Stimulated activated CD8-positive, alpha-beta memory T cell treated with anti-CD3 and anti-CD28 coated beads, Interleukin-15, amount 100 ng/mL, for 24 hours (primary cell): ENCODE results near the gene OR7A17.

ENCODE experiments used
- DNase-seq: peaks from one replicate; pipeline ENCODE4 v3.0.0-alpha.2; 2020; ENCODE audit warnings: low read depth

The OR7A17 gene

GRCh38 chr19:14886032-14886431, at the start of gene OR7A17:
Gene OR7A17, minus strand, starts transcription at chr19:14886132. Its CDS starts 4,777 bp downstream, at chr19:14881355.
- DNase-seq: no peak

GRCh38 chr19:14933506-14933905, 47.6 kb upstream of the OR7A17 start:
- DNase-seq: no peak

GRCh38 chr19:14916848-14917247, 30.9 kb upstream of the OR7A17 start:
- DNase-seq: no peak

GRCh38 chr19:14915116-14915515, 29.2 kb upstream of the OR7A17 start:
- DNase-seq: no peak

- DNase-seq: no peak
Observed at GRCh38 chr19:14906711-14907110, 20.8 kb upstream of the OR7A17 start.

- DNase-seq: no peak
Observed at GRCh38 chr19:14901675-14902260, 15.8 kb upstream of the OR7A17 start.

- DNase-seq: no peak
Observed at GRCh38 chr19:14890643-14891379, 4.9 kb upstream of the OR7A17 start.

GRCh38 chr19:14889994-14890642, 4.2 kb upstream of the OR7A17 start:
- no peak for DNase-seq

- DNase-seq: no peak
Observed at GRCh38 chr19:14871619-14872230, 14.2 kb downstream of the OR7A17 start.

GRCh38 chr19:14868497-14868896, 17.4 kb downstream of the OR7A17 start:
- DNase-seq: no peak

- DNase-seq: no peak
Observed at GRCh38 chr19:14848822-14849221, 37.1 kb downstream of the OR7A17 start, which contains the start of gene OR7A10. Gene OR7A10, minus strand, starts transcription at chr19:14848922. Its CDS starts 7,045 bp downstream, at chr19:14841877.

GRCh38 chr19:14843578-14843977, 42.4 kb downstream of the OR7A17 start:
- no peak for DNase-seq

- no peak for DNase-seq
Observed at GRCh38 chr19:14843169-14843568, 42.8 kb downstream of the OR7A17 start.

- DNase-seq: no peak
Observed at GRCh38 chr19:14840206-14840605, 45.7 kb downstream of the OR7A17 start.

- DNase-seq: no peak
Observed at GRCh38 chr19:14837391-14837790, 48.5 kb downstream of the OR7A17 start.

- DNase-seq: no peak
Observed at GRCh38 chr19:14835011-14835410, 50.9 kb downstream of the OR7A17 start, which contains the start of the genes OR7A5 and OR7C1. Gene OR7A5, minus strand, starts transcription at chr19:14835185. Its CDS starts 6,944 bp downstream, at chr19:14828241. Gene OR7C1, minus strand, starts transcription at chr19:14835185. Its CDS starts 35,049 bp downstream, at chr19:14800136.

- DNase-seq: no peak
Observed at GRCh38 chr19:14830702-14831101, 55.2 kb downstream of the OR7A17 start.
